Erythroblast (primary cell): ENCODE data around the gene GLI2.

Experiments
- DNase-seq, 2 experiments: peaks; one replicate each; lab custom pipeline; 2025; lab: John Stamatoyannopoulos, UW
- GATA1 ChIP-seq: IDR thresholded peaks from 2 replicates; pipeline ENCODE4 v1.6.1; 2011; ENCODE audit warnings: low read depth, mild to moderate bottlenecking, control low read depth, low read length, moderate library complexity
- POLR2A ChIP-seq: IDR thresholded peaks from 2 replicates; pipeline ENCODE4 v1.6.1; 2011; ENCODE audit warnings: mild to moderate bottlenecking, low read length

Gene GLI2

GRCh38 chr2:120720746-120721375 lies 14.8 kb upstream of the GLI2 start:
- no peak for DNase-seq
- no peak for TF ChIP-seq POLR2A
- TF ChIP-seq GATA1, result no peak

DNA sequence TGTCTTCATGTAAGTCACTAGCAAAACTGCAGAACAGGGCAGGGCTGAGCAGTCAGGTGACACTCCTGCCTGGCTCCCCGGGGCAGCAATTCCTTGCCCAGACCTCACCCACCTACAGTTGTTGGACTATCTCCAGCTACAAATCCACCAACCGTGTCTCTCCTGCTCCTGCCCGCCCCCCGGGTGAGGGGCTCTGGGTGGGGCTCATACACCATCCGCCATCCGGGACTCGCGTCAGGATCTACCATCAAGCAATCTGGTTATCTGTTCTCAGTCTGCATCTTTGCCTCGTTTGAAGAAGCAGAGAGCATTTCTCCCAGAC lies 13.5 kb upstream of the GLI2 start:
- DNase-seq, result no peak
- TF ChIP-seq GATA1, result no peak
- no peak for TF ChIP-seq POLR2A

DNA sequence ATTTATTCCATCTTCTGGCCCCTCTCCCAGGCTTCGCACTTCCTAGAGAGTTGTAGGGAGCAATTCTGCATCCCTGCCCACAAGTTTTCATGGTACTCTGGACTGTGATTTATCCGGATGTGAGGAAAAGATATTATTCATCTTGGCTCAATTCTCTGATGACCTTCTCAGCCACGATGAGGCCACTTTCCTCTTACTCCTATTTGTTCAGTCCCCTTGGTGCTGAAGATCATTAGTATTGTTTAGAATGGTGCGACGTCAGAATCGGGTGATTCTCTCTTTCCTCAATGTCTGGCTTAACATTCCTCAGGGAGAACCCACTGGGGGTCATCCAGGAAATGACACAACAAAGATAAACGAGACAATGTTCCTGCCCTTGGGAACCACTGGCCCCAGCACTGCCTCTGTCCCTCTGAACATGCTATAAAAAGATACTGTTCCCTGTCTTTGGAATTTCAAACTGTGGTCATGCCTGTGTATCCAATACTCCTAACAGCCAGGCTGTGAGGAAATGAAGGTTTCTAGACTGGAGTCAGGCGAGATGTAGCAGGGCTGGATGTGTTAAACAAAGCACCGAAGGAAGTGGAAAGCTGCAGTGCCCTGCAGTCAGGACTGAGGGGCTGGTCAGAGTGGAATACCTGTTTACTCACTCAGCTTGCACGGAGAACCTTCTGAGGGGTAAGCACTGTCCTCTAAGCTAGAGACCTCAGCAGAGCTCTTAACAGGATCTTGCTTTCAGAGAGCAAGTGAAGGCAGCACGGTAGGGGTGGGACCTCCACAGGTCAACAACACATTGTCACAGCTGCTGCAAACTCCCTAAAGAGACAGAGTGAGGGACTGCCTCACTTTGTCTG lies 12.9 kb upstream of the GLI2 start:
- TF ChIP-seq POLR2A (no peak), GATA1 (no peak)
- DNase-seq, result no peak

DNA sequence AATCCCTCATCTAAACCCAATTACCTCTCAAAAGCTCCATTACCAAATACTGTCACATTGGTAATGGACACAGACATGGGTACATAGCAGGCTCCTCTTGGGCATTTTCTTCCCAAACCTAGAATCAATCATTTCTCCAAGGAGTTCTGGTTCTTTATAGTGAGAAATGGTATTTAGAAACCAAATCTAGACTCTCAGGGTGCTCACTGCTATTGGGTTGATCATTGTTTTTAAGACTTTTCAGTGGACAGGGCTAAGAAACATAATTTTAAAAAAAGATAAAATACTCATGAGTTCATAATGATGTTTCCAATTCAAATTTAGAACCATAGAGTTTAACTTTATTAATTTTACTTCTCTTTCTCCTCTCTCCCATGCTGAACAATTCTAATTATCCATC lies 9.4 kb upstream of the GLI2 start:
- TF ChIP-seq POLR2A (no peak), GATA1 (no peak)
- no peak for DNase-seq

- TF ChIP-seq GATA1 (no peak), POLR2A (no peak)
- no peak for DNase-seq
Measured at GRCh38 chr2:120729406-120730399, 6.0 kb upstream of the GLI2 start.

DNA sequence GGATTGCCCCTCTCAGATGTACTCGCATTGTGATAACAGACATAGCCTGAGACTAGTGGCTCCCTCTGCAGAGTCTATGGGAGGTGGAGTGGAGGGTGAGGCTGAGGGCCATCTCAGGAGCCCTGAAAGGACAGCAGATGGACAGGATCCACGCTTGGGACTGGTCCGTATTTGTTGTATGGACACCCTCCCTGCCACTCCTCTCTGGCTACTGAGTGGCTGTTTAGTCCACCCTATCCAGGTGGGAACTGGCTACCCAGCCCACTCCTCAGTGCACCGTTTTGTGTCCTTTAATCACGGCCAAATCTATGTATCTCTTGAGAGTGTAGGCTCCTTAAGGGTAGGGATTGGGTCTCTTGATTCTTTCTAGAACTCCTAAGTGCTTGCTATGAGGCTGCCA lies 4.5 kb upstream of the GLI2 start:
- no peak for TF ChIP-seq POLR2A
- TF ChIP-seq GATA1, result no peak

DNA sequence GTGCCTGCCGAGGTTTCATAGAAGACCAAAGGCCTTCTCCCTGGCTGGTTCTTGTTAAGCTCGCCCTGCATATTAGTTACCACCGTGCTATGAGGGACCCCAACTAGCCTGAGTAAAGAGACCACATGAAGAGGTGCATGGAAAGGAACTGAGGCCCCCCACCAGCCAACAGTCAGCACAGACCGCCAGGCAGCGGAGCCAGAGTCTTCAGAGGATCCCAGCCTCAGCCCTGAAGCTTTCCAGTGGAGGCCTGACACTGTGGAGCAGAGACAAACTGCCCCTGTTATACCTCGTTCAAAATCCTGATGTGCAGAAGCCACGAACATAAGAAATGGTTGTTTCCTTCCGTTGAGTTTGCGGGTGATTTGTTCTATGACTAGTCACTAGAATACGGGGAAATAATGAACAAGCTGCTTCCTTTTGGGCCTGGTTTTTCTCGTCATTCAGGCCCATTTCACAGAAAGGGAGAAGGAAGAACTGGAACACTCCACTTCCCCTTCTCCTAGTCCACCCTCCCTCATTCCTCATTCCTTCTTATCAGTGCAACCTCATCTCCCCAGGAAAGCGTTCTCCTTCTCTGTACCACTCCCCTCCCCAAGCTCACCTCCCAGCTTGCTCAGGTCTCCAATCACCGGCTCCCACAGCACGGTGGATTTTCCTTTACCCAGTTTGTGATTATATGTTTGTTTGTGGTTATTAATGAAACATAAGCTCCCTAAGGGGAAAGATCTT lies 3.0 kb upstream of the GLI2 start:
- no peak for DNase-seq

More for the DNA sequence above, 4.5 kb upstream of the GLI2 start:
- DNase-seq, result no peak

GRCh38 chr2:120733238-120733932 lies 2.3 kb upstream of the GLI2 start:
- TF ChIP-seq POLR2A, result no peak
- TF ChIP-seq GATA1, result no peak
- DNase-seq, result no peak

More for the DNA sequence above, 3.0 kb upstream of the GLI2 start:
- TF ChIP-seq GATA1 (no peak), POLR2A (no peak)

DNA sequence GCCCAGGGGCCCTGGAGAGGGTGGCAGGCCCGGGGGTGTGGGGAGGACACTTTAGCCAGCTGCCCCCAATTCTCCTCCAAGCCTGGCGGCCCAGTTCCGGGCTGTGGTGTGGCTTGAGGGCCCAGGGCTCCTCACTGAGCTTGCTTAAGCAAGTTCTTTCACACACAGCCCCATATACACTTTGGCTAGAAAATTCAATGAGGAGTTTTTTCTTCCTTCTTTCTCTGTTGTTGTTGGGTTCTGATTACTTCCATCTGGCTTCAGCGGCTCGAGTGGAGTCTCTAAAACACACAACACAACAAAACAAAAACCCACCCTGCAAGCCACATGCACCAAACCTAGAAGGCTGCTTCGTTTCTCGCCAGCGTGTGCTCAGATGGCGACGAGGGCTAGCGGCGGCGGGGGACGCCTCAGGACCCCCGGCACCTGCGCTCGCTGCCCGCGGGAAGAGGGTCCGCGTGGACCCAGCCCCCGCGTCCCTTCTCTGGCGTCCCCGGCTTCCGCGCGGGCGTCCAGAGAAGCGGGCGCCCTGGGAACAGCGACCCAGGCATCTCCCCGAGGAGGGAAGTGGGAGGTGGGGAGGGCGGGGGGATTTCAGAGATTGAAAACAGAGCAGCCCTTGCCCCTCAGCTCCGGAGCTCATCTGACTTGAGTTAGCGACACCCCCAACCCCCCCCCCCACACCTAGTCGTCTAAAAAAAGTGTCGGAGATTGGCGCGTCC lies 577 bp upstream of the GLI2 start:
- DNase-seq, result no peak
- TF ChIP-seq GATA1, result no peak
- no peak for TF ChIP-seq POLR2A

DNA sequence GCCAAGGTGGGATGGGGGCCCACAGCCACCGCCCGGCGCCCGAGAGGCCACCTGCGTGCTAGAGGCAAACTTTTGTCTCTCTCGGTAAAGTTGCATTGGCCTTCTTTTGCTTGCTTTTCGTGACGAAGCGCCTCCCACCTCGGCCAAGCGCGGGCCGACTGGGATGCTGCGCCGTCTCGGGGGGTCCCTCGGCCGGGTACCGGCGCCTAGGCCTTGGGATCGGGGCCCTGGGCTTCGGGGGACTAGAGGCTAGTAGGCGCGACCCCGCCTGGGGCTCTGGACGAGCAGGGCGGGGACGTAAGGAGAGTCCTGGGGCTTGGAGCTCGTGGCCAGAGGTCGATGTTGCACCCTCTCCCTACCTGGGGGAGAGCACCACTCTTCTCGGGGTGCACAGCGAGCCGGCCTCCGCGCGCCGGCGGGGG lies 545 bp downstream of the GLI2 start:
- no peak for TF ChIP-seq GATA1
- no peak for TF ChIP-seq POLR2A
- DNase-seq, result no peak

DNA sequence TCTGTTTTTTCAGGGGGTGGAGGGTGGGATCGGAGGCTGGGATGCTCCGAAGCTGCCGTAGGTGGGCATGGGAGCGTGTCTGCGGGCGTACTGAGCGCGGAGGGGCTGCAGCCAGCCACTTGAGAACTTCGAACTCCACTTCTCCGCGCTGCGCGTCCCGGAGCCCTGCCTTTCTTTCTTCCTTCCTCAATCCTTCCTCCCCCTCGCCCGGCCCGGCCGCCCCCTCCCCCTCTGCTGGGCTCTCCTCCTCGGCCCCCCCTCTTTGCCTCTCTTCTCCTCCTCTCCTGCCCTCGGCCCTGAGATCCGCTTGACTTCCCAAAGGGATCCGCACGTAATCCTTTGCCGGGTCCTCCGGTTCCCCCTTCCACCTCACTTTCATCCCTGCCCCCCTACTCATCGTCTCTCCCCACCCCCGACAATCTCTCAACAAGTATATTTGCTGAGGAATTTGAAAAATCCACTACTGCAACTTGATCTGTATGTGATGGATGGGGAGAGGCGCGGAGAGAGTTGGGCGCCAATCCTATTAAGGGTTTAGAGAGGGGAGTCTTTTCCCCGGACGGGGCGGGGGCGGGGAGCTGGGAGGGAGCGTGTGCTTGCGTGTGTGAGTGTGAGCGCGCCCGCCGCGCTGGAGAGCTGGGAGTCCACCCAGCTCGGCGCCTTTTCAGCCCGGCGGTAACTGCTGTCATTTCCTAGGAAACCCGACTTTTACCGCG lies 1.1 kb downstream of the GLI2 start:
- TF ChIP-seq GATA1 (no peak), POLR2A (no peak)
- no peak for DNase-seq
